ENCODE results near the gene FEN1.

The FEN1 gene

GRCh38 chr11:61840371-61840770, 47.7 kb downstream of the FEN1 start:
- DNase-seq (ENCODE audit: low read depth in 2 of 3, low spot score in 2 of 3) = no peak

- DNase-seq (ENCODE audit: low read depth in 2 of 3, low spot score in 2 of 3) = no peak
These were observed 49.2 kb downstream of the FEN1 start for GRCh38 chr11:61841636-61842527.

GRCh38 chr11:61842528-61842820, 49.8 kb downstream of the FEN1 start:
- no peak for DNase-seq (ENCODE audit: low read depth in 2 of 3, low spot score in 2 of 3)

- DNase-seq (ENCODE audit: low read depth in 2 of 3, low spot score in 2 of 3) = no peak
These were observed 52.3 kb downstream of the FEN1 start for GRCh38 chr11:61844909-61845565.

- DNase-seq (ENCODE audit: low read depth in 2 of 3, low spot score in 2 of 3) = no peak
These were observed 53.8 kb downstream of the FEN1 start for GRCh38 chr11:61846362-61847020.

All from activated CD8-positive, alpha-beta memory T cell treated with anti-CD3 and anti-CD28 coated beads for 48 hours (primary cell).